Activated CD8-positive, alpha-beta T cell treated with anti-CD3 and anti-CD28 coated beads for 36 hours (primary cell): Measurements from ENCODE around the gene HNRNPUL1. TPM values are rescaled to one million over a fixed set of nuclear protein-coding genes. Genes with fewer than 3 reads are reported as not detected.

ENCODE experiments used
- ATAC-seq: fragments of 200-7000 bp; cut with Tn5 transposase; one replicate; pipeline ENCODE4 v1.10.0; 2021; ENCODE audit warnings: mild to moderate bottlenecking, moderate library complexity
- CTCF ChIA-PET: fragments of 350-600 bp; sonication (Branson Sonifier 250); formaldehyde crosslinking; loops from one replicate; lab custom pipeline; 2021; ENCODE audit warnings: antibody characterized with exemption; lab: Charles Lee
- POLR2A ChIA-PET: fragments of 350-600 bp; sonication (Branson Sonifier 250); formaldehyde crosslinking; loops from one replicate; lab custom pipeline; 2021; ENCODE audit warnings: antibody characterized with exemption; lab: Charles Lee
- DNase-seq: peaks from one replicate; pipeline ENCODE4 v3.0.0-alpha.2; 2020
- H3K27ac Mint-ChIP-seq: one replicate; pipeline ENCODE4 v1.8.0; 2021; ENCODE audit warnings: mild to moderate bottlenecking, mixed read lengths
- H3K27me3 Mint-ChIP-seq: one replicate; pipeline ENCODE4 v1.8.0; 2021; ENCODE audit warnings: mixed read lengths
- H3K36me3 Mint-ChIP-seq: one replicate; pipeline ENCODE4 v1.8.0; 2021; ENCODE audit warnings: low read depth, mixed read lengths
- H3K4me1 Mint-ChIP-seq: one replicate; pipeline ENCODE4 v1.8.0; 2021; ENCODE audit warnings: low read depth, mixed read lengths
- H3K4me3 Mint-ChIP-seq: one replicate; pipeline ENCODE4 v1.8.0; 2021; ENCODE audit warnings: mild to moderate bottlenecking, moderate library complexity, mixed read lengths
- H3K9me3 Mint-ChIP-seq: one replicate; pipeline ENCODE4 v1.8.0; 2021; ENCODE audit warnings: mixed read lengths
- intact Hi-C: fragments of 100-400 bp; cut with micrococcal nuclease; formaldehyde crosslinking; loops from one replicate; pipeline ENCODE4 v1.10.0; 2022
- total RNA-seq, 2 experiments: library from RNA; stranded (reverse); gene quantifications; one replicate each; pipeline ENCODE4 v1.2.3, GENCODE V29; 2021
- TF ChIP-seq, protein P1 (sequence below): fragments of 200-600 bp; IDR thresholded peaks from one replicate; pipeline ENCODE4 v1.8.0; 2022; ENCODE audit warnings: antibody characterized with exemption, mild to moderate bottlenecking

The HNRNPUL1 gene
- total RNA-seq, 2 experiments from 2014 or later, result 257 to 259 TPM

DNA sequence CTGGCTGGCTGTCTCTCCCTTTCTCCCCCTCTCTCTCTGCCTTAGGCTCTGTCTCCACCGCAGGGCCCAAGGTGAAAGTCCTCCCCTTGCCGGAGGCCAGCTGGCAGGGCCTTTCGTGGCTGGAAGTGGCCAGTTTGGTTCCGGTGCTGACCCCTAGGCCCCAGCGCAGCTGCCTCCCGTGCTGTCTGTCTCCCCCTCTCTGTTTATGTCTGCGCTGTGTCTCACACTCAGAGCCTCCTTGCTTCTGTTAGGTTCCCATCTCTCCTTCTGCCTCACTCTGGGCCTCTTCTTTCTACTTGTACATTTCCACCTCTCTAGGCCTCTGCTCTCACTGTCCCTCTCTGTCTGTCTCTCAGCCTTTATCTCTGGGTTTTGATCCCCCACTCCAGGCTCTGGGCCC is 58.9 kb downstream of the HNRNPUL1 start:
- Mint-ChIP-seq H3K27ac (peak overlapping the region; percentile 77), H3K4me1 (peaks cover 53% of the 10 kb centered on the region), H3K4me3 (no peak overlapping the region), H3K9me3 (no peaks in the 10 kb centered on the region), H3K36me3 (peaks cover 37% of the 10 kb centered on the region), H3K27me3 (no peaks in the 10 kb centered on the region)
- intact Hi-C loops, result no loop called here
- ATAC-seq, result no peak
- ChIA-PET POLR2A (interaction anchor here (0.9 to 2.8 kb wide), 3 partner anchors 13 to 61 kb away, joined by 4 to 11 read pairs (median 5); partner anchors contain the start of gene CCDC97), CTCF (interaction anchor here (1.5 kb wide), 1 partner anchor 102 kb away, joined by 3 read pairs; no protein-coding TSS in a partner anchor)
- DNase-seq, result no peak
- TF ChIP-seq, protein P1, sequence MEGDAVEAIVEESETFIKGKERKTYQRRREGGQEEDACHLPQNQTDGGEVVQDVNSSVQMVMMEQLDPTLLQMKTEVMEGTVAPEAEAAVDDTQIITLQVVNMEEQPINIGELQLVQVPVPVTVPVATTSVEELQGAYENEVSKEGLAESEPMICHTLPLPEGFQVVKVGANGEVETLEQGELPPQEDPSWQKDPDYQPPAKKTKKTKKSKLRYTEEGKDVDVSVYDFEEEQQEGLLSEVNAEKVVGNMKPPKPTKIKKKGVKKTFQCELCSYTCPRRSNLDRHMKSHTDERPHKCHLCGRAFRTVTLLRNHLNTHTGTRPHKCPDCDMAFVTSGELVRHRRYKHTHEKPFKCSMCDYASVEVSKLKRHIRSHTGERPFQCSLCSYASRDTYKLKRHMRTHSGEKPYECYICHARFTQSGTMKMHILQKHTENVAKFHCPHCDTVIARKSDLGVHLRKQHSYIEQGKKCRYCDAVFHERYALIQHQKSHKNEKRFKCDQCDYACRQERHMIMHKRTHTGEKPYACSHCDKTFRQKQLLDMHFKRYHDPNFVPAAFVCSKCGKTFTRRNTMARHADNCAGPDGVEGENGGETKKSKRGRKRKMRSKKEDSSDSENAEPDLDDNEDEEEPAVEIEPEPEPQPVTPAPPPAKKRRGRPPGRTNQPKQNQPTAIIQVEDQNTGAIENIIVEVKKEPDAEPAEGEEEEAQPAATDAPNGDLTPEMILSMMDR, result no peak

GRCh38 chr19:41323430-41324125 is 59.4 kb downstream of the HNRNPUL1 start:
- CTCF ChIA-PET, result no interaction called here
- H3K4me1 Mint-ChIP-seq, result peaks cover 58% of the 10 kb centered on the region

DNA sequence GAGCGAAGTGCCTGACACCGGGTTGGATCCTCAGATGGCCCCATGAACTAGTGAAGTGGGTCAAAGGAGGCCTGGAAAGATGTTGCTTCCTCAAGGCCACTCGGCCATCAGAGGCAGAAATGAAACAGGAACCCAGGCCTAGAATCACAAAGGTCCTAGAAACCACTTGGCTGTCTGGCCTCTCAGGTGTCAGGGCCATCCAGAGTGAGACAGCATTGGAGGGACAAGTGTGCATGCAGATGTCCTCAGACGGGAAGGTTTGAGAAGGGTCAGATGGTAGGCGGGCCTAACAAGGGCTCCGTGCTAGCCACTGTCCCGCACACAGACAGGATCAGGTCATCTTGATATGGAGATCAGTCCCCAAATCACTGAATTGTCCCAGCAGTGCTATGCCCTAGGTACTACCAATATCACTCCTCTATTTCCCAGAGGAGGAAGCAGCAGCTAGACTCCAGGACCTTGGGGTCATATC is 60.1 kb downstream of the HNRNPUL1 start:
- Mint-ChIP-seq H3K27me3 (no peaks in the 10 kb centered on the region), H3K36me3 (peaks cover 49% of the 10 kb centered on the region), H3K4me1 (peaks cover 65% of the 10 kb centered on the region), H3K4me3 (no peak overlapping the region), H3K9me3 (no peaks in the 10 kb centered on the region), H3K27ac (peak overlapping the region; percentile 78)
- DNase-seq (no peak), ATAC-seq (no peak)
- ChIA-PET POLR2A (interaction anchor here (1.6 to 3.1 kb wide), 3 partner anchors 7 to 25 kb away, joined by 9 to 11 read pairs (median 10); partner anchors contain the start of gene CCDC97), CTCF (no interaction called here)
- TF ChIP-seq, protein P1, result no peak
- intact Hi-C loops, result no loop called here

More at GRCh38 chr19:41323430-41324125, 59.4 kb downstream of the HNRNPUL1 start:
- intact Hi-C loops, result no loop called here
- no peaks in the 10 kb centered on the region for H3K27me3 Mint-ChIP-seq
- H3K36me3 Mint-ChIP-seq, result peaks cover 42% of the 10 kb centered on the region
- no peak for DNase-seq
- POLR2A ChIA-PET, result interaction anchor here (0.9 to 2.8 kb wide), 3 partner anchors 14 to 61 kb away, joined by 4 to 11 read pairs (median 5); partner anchors contain the start of gene CCDC97
- peak overlapping the region; percentile 78 for H3K27ac Mint-ChIP-seq
- H3K9me3 Mint-ChIP-seq, result no peaks in the 10 kb centered on the region
- H3K4me3 Mint-ChIP-seq, result no peak overlapping the region
- TF ChIP-seq, protein P1, result no peak
- ATAC-seq, result no peak

DNA sequence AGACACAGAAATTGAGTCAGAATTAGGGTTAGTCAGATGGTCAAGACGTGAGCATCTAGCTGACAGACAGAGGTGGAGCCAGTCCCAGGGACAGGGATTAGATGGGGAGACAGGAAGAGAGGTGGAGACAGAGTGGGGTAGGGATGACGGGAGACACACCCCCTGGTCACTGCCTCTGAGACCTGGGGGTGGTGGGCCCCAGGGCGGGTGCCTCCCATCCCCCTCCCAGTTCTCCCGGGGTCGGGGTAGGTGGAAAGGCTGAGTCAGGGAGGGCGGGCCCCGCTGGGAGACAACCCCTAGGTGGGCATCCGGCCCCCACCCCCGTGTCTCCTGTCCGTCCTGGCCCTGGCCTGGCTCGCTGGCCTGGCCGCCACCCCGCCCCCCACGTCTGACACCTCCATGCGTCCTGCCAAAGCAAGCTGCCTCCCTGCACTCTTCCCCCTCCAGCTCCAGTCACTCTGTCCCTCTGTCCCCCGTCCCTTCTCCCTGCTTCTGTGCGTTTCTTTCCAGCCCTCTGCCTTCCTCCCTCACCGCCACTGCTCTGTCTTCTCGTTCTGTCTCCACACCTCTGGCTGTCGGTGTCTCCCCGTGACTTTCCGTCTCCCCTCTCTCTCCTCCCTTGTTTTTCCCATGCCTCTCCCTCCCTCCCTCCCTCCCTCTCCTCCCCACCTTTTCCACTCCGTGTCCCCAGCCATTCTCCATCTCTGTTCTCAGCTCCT is 60.9 kb downstream of the HNRNPUL1 start:
- TF ChIP-seq, protein P1, result no peak
- Mint-ChIP-seq H3K27ac (peak overlapping the region; percentile 80), H3K4me3 (no peak overlapping the region), H3K36me3 (peaks cover 47% of the 10 kb centered on the region), H3K9me3 (no peaks in the 10 kb centered on the region), H3K27me3 (no peaks in the 10 kb centered on the region), H3K4me1 (peaks cover 65% of the 10 kb centered on the region)
- no peak for ATAC-seq
- ChIA-PET CTCF (interaction anchor here (0.7 kb wide), 1 partner anchor 28 kb away, joined by 3 read pairs; no protein-coding TSS in a partner anchor), POLR2A (interaction anchor here (1.6 to 4.1 kb wide), 5 partner anchors 8 to 24 kb away, joined by 4 to 29 read pairs (median 10); partner anchors contain the start of gene CCDC97)
- DNase-seq, result no peak
- intact Hi-C loops, result no loop called here
